ENCODE data around the gene MAP7D3. TPM values are rescaled to one million over a fixed set of nuclear protein-coding genes. Genes with fewer than 3 reads are reported as not detected.

The MAP7D3 gene
- total and polyA plus RNA-seq, 9 of the 15 experiments (the other 6 are each of a cell fraction or from before 2014, with no cell fraction given): 9.4 to 27.7 (median 14.0) TPM

DNA sequence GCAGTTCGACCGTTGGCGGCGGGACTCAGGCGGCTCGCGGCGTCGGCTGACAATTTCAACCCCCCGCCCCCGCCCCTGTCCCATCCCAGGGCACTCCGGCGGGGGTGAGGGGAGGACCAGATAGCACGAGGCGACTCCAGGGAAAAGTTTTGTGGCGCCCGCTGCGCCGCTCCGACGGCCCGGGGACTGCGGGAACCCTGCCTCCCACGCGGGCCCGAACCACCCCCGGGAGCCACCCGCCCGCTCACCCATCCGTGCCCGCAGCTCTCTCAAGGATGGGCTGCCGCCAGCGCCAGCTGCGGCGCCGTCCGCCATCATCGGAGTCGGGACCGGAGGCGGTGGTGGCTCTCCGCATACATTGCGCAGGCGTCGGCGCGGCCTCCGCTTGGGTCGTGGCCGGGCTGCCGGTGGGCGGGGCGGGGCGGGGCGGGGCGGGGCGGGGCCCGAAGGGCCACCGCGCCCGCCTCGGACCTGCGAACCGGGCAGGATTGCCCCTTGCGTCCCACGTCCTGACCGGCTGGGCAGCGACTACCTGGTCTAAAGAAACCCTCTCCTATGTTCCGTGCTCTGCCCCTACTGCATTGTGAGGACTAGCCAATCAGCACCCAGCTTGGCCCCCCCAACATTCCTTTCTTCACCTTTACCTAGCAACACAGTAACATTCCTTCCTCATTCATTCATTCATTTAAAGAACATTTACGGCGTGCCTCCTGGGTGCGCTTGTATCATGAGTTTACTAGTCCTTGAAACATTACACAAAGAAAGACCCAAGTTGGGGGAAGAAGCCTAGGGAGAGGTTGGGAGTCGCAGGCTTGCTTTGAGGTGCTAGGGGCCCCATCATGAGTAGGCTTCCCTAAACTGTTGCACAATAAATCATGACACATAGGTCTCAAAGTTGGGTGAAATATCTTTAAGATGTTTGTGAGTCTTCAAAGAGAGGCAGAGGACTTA is at the start of gene MAP7D3 (continued):
- TF ChIP-seq NRF1 (conservative IDR thresholded peaks at IDR 0.05 in 1 of 2, IDR thresholded peaks at IDR 0.05 in 1 of 2) (peak; percentile 85 to 87), BCOR (IDR thresholded peaks at IDR 0.05) (no peak), SP2 (IDR thresholded peaks at IDR 0.05; ENCODE audit: extremely low read depth, low read depth, low read length, poor library complexity, severe bottlenecking) (no peak), CREBBP (IDR thresholded peaks at IDR 0.05; ENCODE audit: low read depth, low read length) (no peak), C11orf30 (IDR thresholded peaks at IDR 0.05; ENCODE audit: low read depth) (no peak), TCF7 (IDR thresholded peaks at IDR 0.05; ENCODE audit: borderline replicate concordance) (no peak), ZNF668 (CRISPR knock-in tag; IDR thresholded peaks at IDR 0.05) (no peak), POLR2A (conservative IDR thresholded peaks at IDR 0.05) (peak; percentile 69), E2F5 (CRISPR knock-in tag; IDR thresholded peaks at IDR 0.05) (no peak), ZNF384 (IDR thresholded peaks at IDR 0.05; ENCODE audit: low read depth, low read length) (no peak), POLR2B (IDR thresholded peaks at IDR 0.05; ENCODE audit: low read depth, partially characterized antibody) (peak; percentile 49), CEBPB (tag; IDR thresholded peaks at IDR 0.05) (peak; percentile 92), ZNF76 (CRISPR knock-in tag; IDR thresholded peaks at IDR 0.05; ENCODE audit: borderline replicate concordance) (no peak), SMAD1 (IDR thresholded peaks at IDR 0.05; ENCODE audit: low read depth, low read length, partially characterized antibody) (no peak), TAF1 (IDR thresholded peaks at IDR 0.05; ENCODE audit: control insufficient read depth, extremely low read depth, insufficient read depth, low read length, severe bottlenecking) (peak; percentile 53), MTF1 (CRISPR knock-in tag; IDR thresholded peaks at IDR 0.05; ENCODE audit: borderline replicate concordance) (no peak), DNMT1 (IDR thresholded peaks at IDR 0.05) (no peak), IRF2 (CRISPR knock-in tag; IDR thresholded peaks at IDR 0.05) (no peak), HMGN3 (IDR thresholded peaks at IDR 0.05; ENCODE audit: borderline replicate concordance, extremely low read depth, insufficient read length, low read depth, low read length) (no peak), RBM15 (IDR thresholded peaks at IDR 0.05; ENCODE audit: insufficient read depth, low read length) (no peak), BRD4 (IDR thresholded peaks at IDR 0.05) (no peak)
- TF ChIP-seq, protein P1, sequence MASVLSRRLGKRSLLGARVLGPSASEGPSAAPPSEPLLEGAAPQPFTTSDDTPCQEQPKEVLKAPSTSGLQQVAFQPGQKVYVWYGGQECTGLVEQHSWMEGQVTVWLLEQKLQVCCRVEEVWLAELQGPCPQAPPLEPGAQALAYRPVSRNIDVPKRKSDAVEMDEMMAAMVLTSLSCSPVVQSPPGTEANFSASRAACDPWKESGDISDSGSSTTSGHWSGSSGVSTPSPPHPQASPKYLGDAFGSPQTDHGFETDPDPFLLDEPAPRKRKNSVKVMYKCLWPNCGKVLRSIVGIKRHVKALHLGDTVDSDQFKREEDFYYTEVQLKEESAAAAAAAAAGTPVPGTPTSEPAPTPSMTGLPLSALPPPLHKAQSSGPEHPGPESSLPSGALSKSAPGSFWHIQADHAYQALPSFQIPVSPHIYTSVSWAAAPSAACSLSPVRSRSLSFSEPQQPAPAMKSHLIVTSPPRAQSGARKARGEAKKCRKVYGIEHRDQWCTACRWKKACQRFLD (CRISPR knock-in tag; IDR thresholded peaks at IDR 0.05): no peak
- TF ChIP-seq, protein P2, sequence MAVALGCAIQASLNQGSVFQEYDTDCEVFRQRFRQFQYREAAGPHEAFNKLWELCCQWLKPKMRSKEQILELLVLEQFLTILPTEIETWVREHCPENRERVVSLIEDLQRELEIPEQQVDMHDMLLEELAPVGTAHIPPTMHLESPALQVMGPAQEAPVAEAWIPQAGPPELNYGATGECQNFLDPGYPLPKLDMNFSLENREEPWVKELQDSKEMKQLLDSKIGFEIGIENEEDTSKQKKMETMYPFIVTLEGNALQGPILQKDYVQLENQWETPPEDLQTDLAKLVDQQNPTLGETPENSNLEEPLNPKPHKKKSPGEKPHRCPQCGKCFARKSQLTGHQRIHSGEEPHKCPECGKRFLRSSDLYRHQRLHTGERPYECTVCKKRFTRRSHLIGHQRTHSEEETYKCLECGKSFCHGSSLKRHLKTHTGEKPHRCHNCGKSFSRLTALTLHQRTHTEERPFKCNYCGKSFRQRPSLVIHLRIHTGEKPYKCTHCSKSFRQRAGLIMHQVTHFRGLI (CRISPR knock-in tag; IDR thresholded peaks at IDR 0.05): no peak
